NCI-H1092 (cell line): ENCODE results near the gene SPATA45.
A peak's percentile ranks its signal among the peaks of the same experiment; 100 is the strongest.
"Not testable (repeated sequence)": the region's sequence is repeated elsewhere in the genome, so short reads cannot be mapped to it uniquely, and the experiment has no call there.

ENCODE experiments used
- DNase-seq: peaks from one replicate; lab custom pipeline; 2025; lab: John Stamatoyannopoulos, UW

Gene SPATA45

GRCh38 chr1:212847549-212847948, at the start of gene SPATA45:
Gene SPATA45 (minus strand): TSS chr1:212847649. CDS start chr1:212836149, 11,500 bp downstream.
- DNase-seq: no peak

- DNase-seq: no peak
These were observed 44.7 kb upstream of the SPATA45 start for GRCh38 chr1:212892108-212892507.

- DNase-seq: no peak
These were observed 37.1 kb upstream of the SPATA45 start for GRCh38 chr1:212884592-212884991.

GRCh38 chr1:212879947-212880690, 32.7 kb upstream of the SPATA45 start:
- no peak for DNase-seq

- no peak for DNase-seq
These were observed 31.0 kb upstream of the SPATA45 start for GRCh38 chr1:212878418-212878817.

- DNase-seq: no peak
These were observed 26.1 kb upstream of the SPATA45 start for GRCh38 chr1:212873518-212873917.

GRCh38 chr1:212871976-212872375, 24.5 kb upstream of the SPATA45 start:
- DNase-seq: no peak

- DNase-seq: no peak
These were observed 19.7 kb upstream of the SPATA45 start for GRCh38 chr1:212867192-212867591.

GRCh38 chr1:212864201-212864600, 16.8 kb upstream of the SPATA45 start:
- no peak for DNase-seq

GRCh38 chr1:212863345-212863744, 15.9 kb upstream of the SPATA45 start:
- not testable (repeated sequence) for DNase-seq

- no peak for DNase-seq
These were observed 14.8 kb upstream of the SPATA45 start for GRCh38 chr1:212862111-212862690.

- DNase-seq: no peak
These were observed 13.5 kb upstream of the SPATA45 start for GRCh38 chr1:212860713-212861581.

GRCh38 chr1:212858461-212859265, 11.2 kb upstream of the SPATA45 start:
- DNase-seq: no peak

GRCh38 chr1:212857992-212858460, 10.6 kb upstream of the SPATA45 start, which contains the start of gene FLVCR1:
Gene FLVCR1 (plus strand): TSS chr1:212858275. CDS start chr1:212858453, 178 bp downstream.
- peak; percentile 98 for DNase-seq

GRCh38 chr1:212856755-212857154, 9.3 kb upstream of the SPATA45 start:
- DNase-seq: no peak

- DNase-seq: no peak
These were observed 6.2 kb upstream of the SPATA45 start for GRCh38 chr1:212853658-212854057.

- no peak for DNase-seq
These were observed 4.7 kb upstream of the SPATA45 start for GRCh38 chr1:212852105-212852688.

- DNase-seq: not testable (repeated sequence)
These were observed 2.9 kb downstream of the SPATA45 start for GRCh38 chr1:212844521-212844920.

GRCh38 chr1:212838145-212838544, 9.3 kb downstream of the SPATA45 start:
- no peak for DNase-seq

- DNase-seq: not testable (repeated sequence)
These were observed 13.9 kb downstream of the SPATA45 start for GRCh38 chr1:212833211-212834207.
